ENCODE data around the gene NPC1L1.

NPC1L1 gene, protein sequence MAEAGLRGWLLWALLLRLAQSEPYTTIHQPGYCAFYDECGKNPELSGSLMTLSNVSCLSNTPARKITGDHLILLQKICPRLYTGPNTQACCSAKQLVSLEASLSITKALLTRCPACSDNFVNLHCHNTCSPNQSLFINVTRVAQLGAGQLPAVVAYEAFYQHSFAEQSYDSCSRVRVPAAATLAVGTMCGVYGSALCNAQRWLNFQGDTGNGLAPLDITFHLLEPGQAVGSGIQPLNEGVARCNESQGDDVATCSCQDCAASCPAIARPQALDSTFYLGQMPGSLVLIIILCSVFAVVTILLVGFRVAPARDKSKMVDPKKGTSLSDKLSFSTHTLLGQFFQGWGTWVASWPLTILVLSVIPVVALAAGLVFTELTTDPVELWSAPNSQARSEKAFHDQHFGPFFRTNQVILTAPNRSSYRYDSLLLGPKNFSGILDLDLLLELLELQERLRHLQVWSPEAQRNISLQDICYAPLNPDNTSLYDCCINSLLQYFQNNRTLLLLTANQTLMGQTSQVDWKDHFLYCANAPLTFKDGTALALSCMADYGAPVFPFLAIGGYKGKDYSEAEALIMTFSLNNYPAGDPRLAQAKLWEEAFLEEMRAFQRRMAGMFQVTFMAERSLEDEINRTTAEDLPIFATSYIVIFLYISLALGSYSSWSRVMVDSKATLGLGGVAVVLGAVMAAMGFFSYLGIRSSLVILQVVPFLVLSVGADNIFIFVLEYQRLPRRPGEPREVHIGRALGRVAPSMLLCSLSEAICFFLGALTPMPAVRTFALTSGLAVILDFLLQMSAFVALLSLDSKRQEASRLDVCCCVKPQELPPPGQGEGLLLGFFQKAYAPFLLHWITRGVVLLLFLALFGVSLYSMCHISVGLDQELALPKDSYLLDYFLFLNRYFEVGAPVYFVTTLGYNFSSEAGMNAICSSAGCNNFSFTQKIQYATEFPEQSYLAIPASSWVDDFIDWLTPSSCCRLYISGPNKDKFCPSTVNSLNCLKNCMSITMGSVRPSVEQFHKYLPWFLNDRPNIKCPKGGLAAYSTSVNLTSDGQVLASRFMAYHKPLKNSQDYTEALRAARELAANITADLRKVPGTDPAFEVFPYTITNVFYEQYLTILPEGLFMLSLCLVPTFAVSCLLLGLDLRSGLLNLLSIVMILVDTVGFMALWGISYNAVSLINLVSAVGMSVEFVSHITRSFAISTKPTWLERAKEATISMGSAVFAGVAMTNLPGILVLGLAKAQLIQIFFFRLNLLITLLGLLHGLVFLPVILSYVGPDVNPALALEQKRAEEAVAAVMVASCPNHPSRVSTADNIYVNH (N-terminal part only)

DNA sequence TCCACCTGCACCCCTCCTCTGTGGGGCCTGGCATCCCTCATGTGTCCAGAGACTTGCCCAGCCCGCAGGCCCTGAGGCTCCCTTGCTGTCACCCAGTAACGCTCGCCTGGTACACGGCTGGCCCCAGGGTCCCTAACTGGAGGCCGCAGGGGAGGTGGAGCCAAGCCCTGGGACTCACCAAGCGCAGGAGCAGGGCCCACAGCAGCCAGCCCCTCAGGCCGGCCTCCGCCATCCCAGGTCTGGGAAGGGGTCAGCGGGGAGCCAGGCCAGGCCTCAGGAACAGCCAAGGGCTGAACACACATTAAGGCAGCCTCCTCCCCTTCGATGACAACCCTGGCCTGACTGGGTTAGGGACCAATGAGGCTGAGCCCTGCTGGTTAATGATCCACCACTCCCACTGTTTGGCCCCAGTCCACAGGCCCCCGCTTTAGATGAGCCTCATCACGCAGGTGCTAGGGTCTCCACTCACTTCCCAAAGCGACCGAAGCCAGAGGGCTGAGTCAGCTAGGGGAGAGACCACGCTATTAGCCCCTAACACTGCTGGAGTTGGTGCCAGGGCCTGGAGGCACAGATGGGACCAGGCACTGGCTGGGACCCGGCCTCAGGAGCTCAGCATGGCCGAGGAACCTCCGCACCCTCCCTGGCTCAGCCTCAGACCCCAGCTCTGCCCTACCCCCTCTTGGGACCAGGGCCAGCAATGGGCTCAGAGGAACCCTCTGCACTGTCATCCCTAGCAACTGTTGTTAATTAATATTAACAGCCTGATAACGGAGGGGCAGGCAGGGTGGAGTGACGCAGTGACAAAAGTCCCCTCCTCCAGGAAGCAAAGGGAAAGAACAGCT is at the start of gene NPC1L1:
TSS of gene NPC1L1 (minus strand) at position 303 of the 842 bp plus-strand sequence. CDS start at position 232, 71 bp downstream.
- peak; percentile 26 for DNase-seq (ENCODE audit: low spot score)

DNA sequence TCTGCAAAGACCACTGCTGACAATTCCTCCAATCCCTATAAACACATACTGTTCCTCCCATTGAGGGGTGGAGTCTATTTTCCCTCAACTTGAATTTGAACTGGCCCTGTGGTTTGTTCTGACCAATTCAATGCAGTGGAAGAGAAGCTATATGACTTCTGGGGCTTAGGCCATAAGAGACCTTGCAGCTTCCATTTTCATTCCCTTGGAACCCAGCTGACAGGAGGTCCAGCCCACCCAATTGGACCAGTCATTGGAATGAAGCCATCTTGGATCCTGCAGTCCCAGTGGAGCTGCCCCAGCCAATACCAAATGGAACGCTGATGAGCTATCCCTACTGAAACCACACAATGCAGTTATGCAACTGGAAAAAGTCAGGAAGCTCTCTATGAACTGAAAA is 49.8 kb upstream of the NPC1L1 start:
- DNase-seq (ENCODE audit: low spot score), result no peak

DNA sequence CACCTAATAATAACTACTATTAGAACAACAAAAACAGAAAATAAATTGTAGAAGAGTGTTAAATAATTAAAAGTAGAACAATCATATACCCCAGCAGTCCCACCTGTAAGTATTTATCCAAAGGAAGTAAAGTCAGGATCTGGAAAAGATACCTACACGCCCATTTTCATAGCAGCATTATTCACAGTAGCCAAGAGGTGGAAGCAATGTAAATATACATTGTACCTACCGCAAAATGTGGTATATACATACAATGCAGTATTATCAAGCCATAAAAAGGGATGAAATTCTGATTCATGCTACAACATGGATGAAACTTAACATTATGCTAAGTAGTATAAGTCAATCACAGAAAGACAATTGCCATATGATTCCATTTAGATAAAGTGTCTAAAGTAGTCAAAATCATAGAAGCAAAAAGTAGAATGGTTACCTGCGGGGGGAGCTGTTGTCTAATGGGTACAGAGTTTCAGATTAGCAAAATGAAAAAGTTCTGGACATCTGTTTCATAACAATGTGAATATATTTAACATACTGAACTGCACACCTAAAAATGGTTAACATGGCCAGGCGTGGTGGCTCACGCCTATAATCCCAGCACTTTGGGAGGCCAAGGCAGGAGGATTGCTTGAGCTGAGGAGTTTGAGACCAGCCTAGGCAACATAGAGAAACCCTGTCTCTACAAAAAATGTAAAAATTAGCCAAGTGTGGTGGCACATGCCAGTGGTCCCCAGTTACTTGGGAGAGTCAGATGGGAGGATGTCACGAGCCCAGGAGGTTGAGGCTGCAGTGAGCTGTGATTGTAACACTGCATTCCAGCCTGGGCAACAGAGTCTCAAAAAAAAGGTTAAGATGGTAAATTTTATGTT is 46.9 kb upstream of the NPC1L1 start:
- DNase-seq (ENCODE audit: low spot score), result no peak

DNA sequence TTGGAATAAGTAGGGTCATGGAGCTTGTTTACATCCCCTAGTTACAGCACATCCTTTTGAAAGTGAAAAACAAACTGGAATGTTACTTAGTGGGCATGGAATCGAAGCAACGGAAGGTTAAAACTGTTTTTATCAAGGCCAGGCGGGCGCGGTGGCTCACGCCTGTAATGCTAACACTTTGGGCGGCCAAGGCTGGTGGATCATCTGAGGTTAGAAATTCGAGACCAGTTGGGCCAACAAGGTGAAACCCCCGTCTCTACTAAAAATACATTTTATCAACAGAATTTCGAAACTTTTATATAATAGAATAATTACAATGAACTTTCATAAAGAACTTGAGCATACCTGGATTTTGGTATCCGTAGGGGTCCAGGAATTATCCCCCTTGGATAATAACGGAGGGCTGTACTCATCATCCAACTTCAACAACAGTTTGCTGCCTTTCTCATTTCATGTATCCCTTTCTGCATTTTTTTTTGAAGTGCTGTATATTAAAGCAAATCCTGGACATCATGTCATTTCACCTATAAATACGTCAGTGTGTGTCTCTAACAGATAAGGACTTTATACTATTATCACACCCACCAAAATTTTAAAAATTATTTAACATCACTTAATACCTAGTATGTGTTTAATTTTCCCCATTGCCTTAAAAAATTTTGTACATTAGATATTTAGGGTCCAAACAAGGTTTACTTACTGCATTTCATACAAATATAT is 42.2 kb upstream of the NPC1L1 start:
- no peak for DNase-seq (ENCODE audit: low spot score)

DNA sequence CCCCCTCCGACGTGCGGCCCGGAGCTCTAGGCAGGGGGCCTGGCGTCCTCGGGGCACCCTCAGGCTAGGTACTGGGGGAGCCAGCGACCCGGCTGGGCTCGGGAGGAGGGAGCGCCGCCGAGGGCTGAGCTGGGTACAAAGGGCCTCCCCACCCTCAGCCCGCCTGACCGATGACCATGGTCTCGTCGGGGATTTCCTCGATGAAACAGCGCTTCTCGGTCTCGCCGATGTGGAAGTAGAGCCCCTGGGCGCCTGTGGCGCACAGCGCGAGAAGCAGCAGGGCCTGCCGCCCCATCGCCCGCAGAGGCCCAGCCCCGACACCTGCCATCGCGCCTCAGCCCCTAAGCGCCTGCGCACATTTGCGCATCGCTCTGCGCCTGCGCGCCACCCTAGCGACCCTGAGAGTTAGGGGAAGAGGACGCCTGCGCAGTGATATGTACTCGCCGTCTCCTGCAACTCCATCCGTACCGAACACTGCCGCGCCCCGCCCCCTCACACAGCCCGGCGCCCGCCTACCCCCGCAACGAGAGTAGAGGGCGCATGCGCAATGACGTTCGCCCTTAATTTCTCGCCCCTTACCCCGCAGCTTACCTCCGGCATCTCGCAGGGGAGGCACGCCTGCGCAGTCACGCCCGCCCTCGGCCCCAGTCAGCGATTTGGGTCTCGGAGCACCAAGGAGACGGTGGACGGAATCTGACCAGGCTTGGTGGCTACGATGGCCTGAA is 40.9 kb upstream of the NPC1L1 start, which contains the start of gene TMED4:
TSS of gene TMED4 (minus strand) at position 353 of the 725 bp plus-strand sequence. CDS start at position 328, 25 bp downstream.
- peak; percentile 99 for DNase-seq (ENCODE audit: low spot score)

DNA sequence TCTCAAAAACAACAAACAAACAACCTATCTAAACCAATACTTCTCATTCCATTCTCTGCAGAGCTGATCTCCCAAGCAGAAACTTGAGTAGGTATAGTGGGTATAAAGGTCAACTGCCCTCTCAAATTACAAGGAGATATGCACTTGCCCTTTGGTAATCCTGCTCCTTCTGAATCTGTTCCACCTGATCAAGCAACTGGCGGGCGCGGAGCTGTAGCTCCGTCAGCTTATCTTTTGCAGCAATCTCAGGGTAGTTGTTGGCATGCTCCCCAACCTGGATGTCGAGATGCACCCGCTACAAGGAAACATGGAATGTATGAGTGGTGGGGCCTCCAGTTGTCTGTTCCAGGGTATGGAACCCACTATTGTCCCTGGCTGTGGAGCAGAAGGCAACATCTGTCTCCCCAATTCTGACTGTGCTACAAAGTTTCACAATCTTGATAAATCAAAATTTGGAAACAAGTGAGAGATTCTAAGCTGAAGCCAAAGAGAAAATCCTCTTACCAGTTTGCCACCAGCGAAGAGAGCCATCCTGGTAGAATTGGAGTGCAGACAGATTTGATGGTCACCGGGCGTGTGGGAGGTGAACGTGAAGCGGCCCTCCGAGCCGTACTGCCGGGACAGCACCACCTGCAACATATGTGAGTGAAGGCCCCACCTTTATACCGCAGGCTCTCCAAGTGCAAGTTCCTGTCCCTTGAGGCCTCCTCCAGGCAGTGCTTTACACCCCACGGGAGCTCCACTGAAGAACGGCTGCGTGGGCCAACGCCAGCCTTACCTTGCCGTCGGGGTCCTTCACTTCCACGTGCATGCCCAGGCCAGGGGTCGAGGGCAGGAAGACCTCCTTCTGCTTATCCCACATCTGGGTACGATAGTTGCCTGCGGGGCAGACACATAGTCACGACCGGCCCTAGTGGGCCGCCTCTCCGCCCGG is 40.1 kb upstream of the NPC1L1 start:
- no peak for DNase-seq (ENCODE audit: low spot score)

DNA sequence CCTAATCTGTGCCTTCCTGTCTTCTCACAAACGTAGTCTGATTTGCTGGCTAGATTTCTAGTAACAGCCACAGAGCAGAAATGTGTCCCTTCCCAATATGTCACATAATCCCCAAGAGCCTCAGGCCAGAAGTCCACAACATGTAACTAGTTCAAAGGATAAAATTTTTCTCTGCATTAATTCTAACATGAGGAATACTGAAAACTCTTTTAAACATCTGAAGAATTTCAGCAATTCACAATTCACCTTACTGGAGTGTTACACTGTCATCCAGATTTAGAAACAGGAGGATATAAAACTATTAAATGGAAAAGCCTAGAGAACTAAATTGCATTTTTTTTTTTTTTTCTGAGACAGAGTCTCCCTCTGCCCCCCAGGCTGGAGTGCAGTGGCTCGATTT is 35.1 kb upstream of the NPC1L1 start:
- no peak for DNase-seq (ENCODE audit: low spot score)

DNA sequence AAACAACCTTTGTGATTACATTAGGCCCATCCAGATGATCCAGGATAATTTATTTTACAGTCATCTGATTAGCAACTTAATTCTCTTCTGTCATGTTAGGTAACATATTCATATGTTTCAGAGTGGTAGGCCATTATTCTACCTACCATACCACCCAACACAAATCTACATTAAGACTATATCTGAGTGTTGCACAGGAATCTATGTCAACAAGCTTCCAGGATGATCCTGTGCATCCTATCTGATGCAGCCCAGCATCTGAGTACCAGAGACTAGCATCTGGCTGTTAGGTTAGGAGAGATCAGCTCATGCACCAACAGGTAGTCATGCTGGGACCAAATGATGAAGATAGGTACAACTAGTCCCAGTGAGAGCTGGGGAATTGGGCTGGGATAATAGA is 33.9 kb upstream of the NPC1L1 start:
- no peak for DNase-seq (ENCODE audit: low spot score)

DNA sequence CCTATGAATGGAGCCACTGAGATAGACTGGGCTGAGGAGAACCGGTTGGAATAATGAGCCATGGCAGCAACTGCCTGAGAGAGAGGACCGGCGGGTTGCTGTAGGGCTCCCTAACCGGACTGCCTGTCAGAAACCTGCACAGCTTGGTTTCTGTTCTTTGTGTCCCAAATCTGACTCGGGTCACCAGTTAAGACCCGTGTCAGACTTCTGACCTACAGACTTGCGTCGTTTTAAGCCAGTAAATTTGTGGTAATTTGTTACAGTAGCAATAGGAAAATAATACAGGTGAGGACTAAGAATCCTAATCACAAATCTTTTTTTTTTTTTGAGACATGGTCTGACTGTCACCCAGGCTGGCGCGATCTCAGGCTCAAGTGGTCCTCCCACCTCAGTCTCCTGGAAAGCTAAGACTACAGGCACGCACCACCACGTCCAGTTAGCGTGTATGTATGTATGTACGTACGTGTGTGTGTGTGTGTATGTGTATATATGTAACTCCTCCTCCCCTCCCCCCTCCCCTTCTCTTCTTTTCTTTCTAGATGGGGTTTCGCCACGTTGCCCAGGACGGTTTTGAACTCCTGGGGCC is 33.2 kb upstream of the NPC1L1 start:
- no peak for DNase-seq (ENCODE audit: low spot score)

DNA sequence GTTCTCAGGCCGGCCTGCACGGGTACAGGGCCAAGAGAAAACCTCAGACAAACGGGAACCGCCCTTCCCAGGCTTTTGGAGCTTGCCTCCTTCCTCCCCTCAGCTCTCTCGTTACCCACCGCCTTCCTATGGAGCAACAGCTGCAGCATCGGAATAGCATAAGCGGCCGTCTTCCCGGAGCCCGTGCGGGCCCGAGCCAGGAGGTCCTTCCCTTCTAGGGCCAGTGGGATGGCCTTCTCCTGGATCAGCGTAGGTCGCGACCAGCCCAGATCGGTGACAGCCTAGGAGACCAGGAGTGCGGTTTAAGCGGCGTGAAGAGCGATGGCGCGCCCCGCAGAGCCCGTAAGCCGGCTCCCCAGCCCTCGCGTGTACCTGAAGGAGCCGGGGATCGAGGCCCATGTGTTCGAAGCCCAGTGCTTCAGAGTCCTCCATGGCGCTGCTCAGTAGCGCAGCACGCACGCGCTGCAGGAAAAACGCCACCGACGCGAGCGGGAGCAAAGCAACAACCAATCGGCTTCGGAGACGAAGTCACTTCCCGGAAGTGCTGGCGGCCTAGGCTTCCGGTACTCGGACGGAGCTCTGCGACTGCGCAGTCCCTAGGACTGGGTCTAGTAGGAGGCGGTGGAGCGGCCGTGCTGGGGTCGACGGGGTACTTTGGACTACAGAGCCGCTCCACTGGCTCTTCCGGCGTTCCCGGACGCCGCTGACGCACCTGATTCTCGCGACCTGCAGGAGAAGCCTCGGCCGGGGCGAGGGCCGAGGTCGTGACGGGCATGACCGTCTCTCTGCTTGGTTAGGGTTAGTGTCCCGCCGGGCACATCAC is 32.5 kb upstream of the NPC1L1 start, which contains the start of gene DDX56:
TSS of gene DDX56 (minus strand) at position 445 of the 823 bp plus-strand sequence. CDS start at position 432, 13 bp downstream.
- DNase-seq (ENCODE audit: low spot score), result peak; percentile 94

DNA sequence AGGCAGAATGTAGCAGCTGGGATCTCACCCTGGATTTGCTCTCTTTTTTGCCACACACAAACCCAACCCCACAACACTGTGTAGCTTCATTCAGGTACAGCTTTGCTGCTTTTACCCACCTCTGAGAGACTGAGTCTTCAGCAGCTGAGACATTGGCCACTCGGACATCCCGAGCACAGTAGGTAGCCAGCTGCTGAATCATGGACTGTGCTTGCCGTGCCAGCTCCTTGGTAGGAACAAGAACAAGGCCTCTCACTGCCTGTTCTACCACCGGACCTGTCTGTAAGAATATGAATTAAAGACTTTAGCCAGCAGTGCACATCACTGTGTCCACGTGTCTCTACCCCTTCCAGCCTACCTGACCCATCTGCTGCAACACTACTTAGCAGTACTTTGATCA is 31.6 kb upstream of the NPC1L1 start:
- no peak for DNase-seq (ENCODE audit: low spot score)

DNA sequence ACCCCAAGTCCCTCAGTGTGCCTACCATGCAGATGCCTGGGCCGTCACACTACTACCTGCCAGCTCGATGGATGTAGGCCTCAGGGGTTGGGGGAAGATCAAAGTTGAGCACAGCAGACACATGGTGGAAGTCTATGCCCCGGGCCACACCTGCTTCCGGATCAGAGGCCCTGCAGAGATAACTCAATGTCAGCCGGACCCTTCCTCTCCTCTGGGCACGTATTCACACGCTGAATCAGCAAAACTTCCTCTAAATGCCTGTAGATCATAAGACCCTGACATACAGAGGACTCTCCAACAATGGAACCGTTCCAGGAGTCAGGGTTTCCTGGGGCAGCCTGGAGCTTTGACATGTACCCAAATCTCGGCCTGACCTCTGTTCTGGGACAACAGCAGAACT is 28.8 kb upstream of the NPC1L1 start:
- no peak for DNase-seq (ENCODE audit: low spot score)

DNA sequence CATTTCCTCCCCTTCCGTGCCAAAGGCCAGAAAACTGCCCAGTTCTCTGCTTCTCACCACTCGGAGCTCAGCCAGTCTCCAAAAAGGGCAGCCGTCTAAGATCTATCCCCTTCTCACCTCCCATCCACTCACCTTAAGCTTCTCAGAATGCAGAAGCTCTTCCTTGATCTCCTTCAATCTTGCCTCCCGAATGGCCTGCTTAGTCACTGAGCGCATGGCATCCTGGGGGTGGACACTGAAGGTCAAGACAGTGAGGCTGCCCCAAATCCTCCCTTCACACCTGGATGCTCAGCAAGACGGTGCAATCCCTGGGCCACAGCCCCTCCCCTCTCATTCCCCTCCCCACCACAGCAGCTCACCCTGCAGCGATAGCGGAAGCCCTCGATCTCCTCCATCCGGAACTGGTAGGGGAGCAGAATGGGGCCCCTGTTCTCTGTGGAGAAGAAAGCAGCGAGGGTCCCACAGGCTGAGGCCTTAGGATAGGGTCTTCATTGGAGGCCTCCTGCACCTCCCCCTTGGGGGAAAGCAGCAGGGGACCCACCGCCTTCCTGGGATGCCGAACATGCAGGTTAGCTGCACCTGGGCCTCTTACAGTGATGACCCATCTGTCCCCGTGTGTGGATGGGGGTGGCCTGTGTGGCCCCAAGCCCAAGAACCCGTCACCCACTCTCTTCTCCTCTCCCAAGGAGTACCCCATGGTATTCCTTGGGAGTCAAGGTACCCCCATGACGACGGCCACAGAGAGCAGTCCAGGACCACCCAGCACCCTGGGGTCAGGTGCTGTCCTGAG is 27.8 kb upstream of the NPC1L1 start:
- DNase-seq (ENCODE audit: low spot score), result no peak

DNA sequence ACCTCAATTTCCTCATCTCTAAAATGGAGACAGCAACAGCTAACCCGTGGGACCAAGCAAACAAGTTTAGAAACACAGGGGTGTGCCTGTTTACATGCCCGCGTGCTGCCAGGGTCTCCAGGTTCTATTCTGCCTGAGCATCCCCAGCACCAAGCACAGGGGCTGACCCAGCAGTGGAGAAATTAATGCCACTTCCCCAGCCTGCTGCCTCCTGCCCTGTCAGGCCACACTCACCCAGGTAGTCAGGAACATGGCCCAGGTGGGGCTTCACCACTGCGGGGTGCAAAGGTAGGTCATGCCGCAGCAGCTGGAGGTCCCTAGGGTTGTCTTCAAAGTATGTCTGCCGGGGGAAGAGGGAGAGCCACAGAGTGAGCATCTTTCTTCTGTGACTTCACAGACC is 26.8 kb upstream of the NPC1L1 start:
- no peak for DNase-seq (ENCODE audit: low spot score)

DNA sequence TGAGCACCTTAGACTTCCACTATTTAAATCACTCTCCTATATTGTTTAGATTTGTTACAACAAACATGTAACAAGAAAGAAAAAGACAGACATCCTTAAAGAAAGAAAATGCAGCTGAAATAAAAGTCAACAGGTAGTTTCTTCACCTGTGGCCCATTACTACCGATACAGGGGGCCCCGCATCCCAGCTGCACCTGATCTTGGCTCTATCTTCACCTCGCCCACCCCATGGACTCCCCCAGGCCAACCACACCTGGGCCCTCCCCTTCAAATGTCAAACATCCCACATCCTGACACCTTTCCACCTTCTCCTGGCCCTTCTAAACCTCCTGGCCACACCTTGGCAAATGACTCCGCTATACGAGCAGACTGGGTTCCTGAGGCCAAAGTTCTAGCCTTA is 25.6 kb upstream of the NPC1L1 start:
- no peak for DNase-seq (ENCODE audit: low spot score)
